Endothelial cell (in vitro differentiated cells): ENCODE measurements around the gene CAPN15. TPM values are rescaled to one million over a fixed set of nuclear protein-coding genes. Genes with fewer than 3 reads are reported as not detected.

Source experiments
- DNase-seq: peaks from one replicate; pipeline ENCODE4 v3.0.0; 2021; ENCODE audit warnings: low spot score
- H3K27ac Mint-ChIP-seq: one replicate; pipeline ENCODE4 v1.8.0; 2021; ENCODE audit warnings: mixed read lengths, inconsistent platforms; ENCODE audit not compliant: unreplicated experiment
- H3K27me3 Mint-ChIP-seq: one replicate; pipeline ENCODE4 v1.8.0; 2021; ENCODE audit warnings: mild to moderate bottlenecking, moderate library complexity, mixed read lengths, inconsistent platforms; ENCODE audit not compliant: unreplicated experiment
- H3K36me3 Mint-ChIP-seq: one replicate; pipeline ENCODE4 v1.8.0; 2021; ENCODE audit warnings: mild to moderate bottlenecking, low read depth, mixed read lengths, inconsistent platforms; ENCODE audit not compliant: unreplicated experiment
- H3K4me1 Mint-ChIP-seq: one replicate; pipeline ENCODE4 v1.8.0; 2021; ENCODE audit warnings: mild to moderate bottlenecking, mixed read lengths, inconsistent platforms; ENCODE audit not compliant: unreplicated experiment
- H3K4me3 Mint-ChIP-seq: one replicate; pipeline ENCODE4 v1.8.0; 2021; ENCODE audit warnings: mild to moderate bottlenecking, mixed read lengths, inconsistent platforms; ENCODE audit not compliant: unreplicated experiment
- H3K9me3 Mint-ChIP-seq: one replicate; pipeline ENCODE4 v1.8.0; 2021; ENCODE audit warnings: mixed read lengths, inconsistent platforms; ENCODE audit not compliant: unreplicated experiment
- CTCF ChIP-seq: fragments of 200-600 bp; sonication (generic); IDR thresholded peaks from one replicate; pipeline ENCODE4 v1.5.0; 2021; ENCODE audit warnings: antibody characterized with exemption; ENCODE audit not compliant: unreplicated experiment
- total RNA-seq: library from RNA; stranded (reverse); fragmentation: NEBNext Ultra II Directional; extraction: Animal tissue kit (Norgen Biotek cat#: 25700); gene quantifications from one replicate; pipeline ENCODE4 v1.2.1, GENCODE V29; 2021; ENCODE audit not compliant: unreplicated experiment

The CAPN15 gene
- total RNA-seq, 1 donor from 2014 or later = 49.0 TPM

GRCh38 chr16:531494-532125 is 4.1 kb downstream of the CAPN15 start:
- no peak overlapping the region for H3K27ac Mint-ChIP-seq
- no peaks in the 10 kb centered on the region for H3K36me3 Mint-ChIP-seq
- no peaks in the 10 kb centered on the region for H3K9me3 Mint-ChIP-seq
- peaks cover 12% of the 10 kb centered on the region for H3K27me3 Mint-ChIP-seq
- no peak for DNase-seq
- TF ChIP-seq CTCF = no peak
- H3K4me1 Mint-ChIP-seq = peaks cover 6% of the 10 kb centered on the region
- no peak overlapping the region for H3K4me3 Mint-ChIP-seq

GRCh38 chr16:533391-534123 is 6.0 kb downstream of the CAPN15 start:
- Mint-ChIP-seq H3K27ac (no peak overlapping the region), H3K36me3 (no peaks in the 10 kb centered on the region), H3K9me3 (no peaks in the 10 kb centered on the region), H3K4me3 (no peak overlapping the region), H3K4me1 (peaks cover 5% of the 10 kb centered on the region), H3K27me3 (peaks cover 9% of the 10 kb centered on the region)
- DNase-seq = no peak
- no peak for TF ChIP-seq CTCF

- no peaks in the 10 kb centered on the region for H3K4me1 Mint-ChIP-seq
- H3K27me3 Mint-ChIP-seq = peaks cover 7% of the 10 kb centered on the region
- H3K27ac Mint-ChIP-seq = no peak overlapping the region
- TF ChIP-seq CTCF = no peak
- H3K9me3 Mint-ChIP-seq = no peaks in the 10 kb centered on the region
- no peak for DNase-seq
- H3K36me3 Mint-ChIP-seq = no peaks in the 10 kb centered on the region
- no peak overlapping the region for H3K4me3 Mint-ChIP-seq
These were observed 6.6 kb downstream of the CAPN15 start for GRCh38 chr16:534135-534534.

GRCh38 chr16:534856-535445 is 7.4 kb downstream of the CAPN15 start:
- Mint-ChIP-seq H3K4me3 (no peak overlapping the region), H3K36me3 (peaks cover 3% of the 10 kb centered on the region), H3K4me1 (no peaks in the 10 kb centered on the region), H3K27me3 (peaks cover 5% of the 10 kb centered on the region), H3K27ac (no peak overlapping the region), H3K9me3 (no peaks in the 10 kb centered on the region)
- no peak for DNase-seq
- TF ChIP-seq CTCF = no peak
